GM19239 (cell line): Measurements from ENCODE around the gene CTNND2.

Experiments
- DNase-seq: peaks from one replicate; pipeline ENCODE4 v3.0.0; 2011; ENCODE audit warnings: low spot score; ENCODE audit not compliant: insufficient read length
- FAIRE-seq: peaks from 2 replicates; lab custom pipeline; 2011; peaks lifted over from hg19 to GRCh38; lab: Jason Lieb, UNC

The CTNND2 gene

DNA sequence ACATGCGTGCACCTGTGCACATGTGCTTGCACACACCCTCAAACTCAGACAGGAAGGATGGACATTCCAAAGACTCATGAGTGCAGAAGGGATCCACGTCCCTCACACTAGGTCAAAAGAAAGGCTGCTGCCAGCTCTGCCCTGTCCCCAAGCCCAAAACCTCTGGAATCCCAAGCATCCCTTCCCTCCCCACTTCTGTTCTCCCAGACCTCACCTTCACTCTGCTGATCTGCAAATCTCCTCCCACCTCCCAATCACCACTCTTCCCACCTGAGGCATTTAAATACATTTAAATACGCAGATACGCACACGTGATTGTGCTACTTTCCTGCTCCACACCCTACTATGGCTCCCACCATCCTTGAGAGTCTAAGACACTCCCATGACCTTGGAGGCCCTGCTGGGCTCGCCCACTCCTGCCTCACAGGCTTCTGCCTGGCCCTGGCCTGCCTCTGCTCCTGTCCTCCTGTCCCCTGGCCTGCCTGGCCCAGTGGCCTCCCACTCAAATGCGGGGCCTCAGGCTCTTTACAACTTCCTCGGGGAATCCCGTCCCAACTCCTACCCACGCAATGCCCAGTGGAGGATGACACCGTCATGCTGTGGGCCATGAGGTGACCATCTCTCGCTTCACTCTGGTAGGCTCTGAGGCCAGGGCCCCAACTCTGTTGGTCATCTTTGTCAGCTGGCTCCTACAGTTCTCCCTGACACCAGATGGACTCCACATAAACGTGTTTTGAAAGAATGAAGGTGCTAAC, 664.8 kb downstream of the CTNND2 start:
- DNase-seq: no peak
- FAIRE-seq: no peak

DNA sequence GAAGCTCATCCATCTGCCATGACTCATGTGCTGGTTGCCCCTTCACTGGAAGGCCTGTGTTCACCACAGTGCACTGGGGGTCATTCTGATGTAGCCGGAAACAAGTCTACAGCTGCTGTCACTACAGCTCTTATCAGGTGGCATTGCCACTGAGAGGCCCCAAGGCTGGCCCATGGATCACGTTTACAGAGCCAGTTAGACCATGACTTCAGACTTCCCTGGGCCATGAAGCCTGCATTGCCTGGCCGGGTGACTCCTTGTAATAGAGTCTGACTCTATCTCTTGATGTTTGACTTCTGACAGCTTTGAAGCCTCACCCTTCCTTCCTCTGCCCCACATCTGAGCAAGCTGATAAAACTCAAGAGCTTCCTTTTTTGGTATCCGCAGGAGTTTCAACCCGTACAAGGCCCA, 669.7 kb downstream of the CTNND2 start:
- DNase-seq (no peak), FAIRE-seq (no peak)

DNA sequence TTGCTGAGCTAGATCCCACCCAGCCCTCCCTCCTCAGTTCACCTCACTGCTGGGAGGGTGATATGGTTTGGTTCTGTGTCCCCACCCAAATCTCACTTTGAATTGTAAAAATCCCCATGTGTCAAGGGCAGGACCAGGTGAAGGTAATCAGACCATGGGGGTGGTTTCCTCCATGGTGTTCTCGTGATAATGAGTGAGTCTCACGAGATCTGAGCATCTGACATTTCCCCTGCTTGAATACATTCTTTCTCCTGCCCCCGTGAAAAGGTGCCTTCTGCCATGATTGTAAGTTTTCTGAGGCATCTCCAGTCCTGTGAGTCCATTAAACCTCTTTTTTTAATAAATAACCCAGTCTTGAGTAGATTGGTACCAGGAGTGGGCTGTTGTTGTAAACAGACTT, 673.4 kb downstream of the CTNND2 start:
- no peak for DNase-seq
- no peak for FAIRE-seq

DNA sequence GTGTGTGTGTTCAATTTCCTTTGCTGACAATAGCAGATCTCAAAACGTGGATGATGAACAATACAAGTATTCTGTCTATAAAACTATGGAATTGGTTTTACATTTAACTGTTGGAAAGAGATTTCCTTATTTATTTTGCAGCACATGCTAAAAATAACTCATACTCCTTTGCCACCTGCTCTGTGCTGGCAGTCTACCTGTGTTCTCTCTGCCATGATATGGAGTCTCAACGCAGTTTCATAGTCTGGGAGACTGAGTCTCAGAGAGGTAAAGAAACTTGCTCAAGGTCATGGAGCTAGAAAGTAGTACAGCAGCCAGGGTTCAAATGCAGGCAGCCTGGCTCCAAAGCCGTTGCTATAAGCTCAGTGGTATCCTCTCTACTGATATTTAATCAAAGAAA, 677.2 kb downstream of the CTNND2 start:
- DNase-seq (no peak), FAIRE-seq (no peak)

DNA sequence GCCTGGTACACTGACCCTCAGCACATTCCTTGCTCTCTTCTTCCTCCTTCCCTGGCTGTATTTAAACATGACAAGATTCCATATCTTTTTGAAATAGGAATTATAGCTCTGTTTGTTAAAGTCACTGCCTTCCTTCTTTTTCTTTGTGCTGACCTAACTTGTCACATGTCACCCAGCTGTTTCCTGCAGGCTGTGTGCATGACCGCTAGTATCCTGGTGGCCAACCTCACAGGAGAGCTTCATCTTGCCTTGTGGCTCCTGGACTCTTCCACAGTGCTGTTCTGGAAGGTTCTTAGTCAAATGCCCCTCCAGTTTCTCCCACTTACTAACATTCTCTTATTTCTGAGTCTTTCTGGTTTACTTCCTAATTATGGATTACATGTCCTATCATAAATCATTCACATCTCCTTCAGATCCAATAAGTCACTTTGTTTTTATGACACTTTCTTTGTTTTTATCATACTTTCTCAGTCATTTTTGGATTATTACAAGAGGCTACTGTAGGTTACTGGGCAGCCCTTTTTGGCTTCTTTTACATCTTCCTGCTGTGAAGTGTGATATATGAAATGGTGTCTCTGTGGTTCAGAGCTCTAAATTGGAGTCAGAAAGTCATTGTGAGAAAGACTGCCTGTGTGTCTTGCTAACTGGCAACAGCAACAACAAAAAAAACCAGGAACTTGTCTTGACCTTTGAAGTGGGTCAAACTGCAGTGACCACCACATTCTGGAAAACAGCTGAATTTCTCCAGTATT, 679.6 kb downstream of the CTNND2 start:
- DNase-seq (no peak), FAIRE-seq (no peak)

DNA sequence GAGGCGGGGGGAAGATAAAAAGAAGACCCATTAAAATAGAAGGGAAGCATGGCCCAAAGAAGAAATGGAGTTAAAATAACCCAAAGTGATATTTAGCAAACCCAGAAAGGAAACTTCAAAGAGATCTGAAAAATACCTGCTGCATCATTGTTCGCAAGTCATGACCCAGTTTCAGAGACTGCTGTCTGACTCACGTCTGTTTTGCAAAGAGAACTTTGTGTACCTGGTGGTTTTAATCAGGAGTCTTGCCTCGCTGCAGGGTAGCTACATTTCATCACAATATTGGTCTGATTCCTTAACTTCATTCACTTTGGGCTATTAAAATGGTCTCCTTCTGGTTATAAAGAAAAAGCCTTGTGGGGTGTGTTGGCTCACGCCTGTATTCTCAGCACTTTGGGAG, 682.1 kb downstream of the CTNND2 start:
- FAIRE-seq (no peak), DNase-seq (no peak)

DNA sequence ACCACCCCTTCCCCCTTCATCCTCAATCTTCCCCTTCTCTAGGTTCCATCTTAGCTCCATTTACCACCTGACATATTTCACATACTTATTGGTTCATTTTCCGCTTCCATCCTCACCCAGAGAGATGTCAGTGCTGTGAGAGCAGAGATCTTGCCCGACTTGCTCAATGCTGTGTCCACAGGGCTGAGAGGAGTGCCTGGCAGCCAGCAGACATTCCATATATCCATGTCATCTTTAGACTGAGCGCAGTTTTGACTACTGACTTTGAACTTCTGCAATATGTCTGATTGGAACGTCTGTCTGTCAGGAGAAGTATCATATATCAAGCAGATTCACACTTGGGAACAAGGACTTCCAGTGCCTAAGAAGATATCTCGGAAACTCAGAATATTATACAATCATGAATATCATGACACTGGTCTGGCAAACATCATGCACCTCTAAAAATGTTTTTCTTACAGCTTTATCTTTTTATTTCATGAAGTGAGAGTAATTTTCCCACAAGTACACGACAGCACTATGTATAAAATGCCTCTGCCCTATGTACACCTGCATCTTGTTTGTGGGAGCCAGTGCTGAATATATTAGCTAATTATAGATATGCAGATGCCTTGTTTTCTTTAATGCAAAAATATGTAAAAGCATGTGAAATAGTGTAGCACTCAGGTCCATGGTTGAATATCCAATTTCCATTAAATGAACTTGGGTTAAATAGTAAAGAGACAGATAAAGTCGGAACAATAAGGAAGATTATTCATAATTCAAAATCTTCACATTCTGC, 689.2 kb downstream of the CTNND2 start:
- no peak for FAIRE-seq

DNA sequence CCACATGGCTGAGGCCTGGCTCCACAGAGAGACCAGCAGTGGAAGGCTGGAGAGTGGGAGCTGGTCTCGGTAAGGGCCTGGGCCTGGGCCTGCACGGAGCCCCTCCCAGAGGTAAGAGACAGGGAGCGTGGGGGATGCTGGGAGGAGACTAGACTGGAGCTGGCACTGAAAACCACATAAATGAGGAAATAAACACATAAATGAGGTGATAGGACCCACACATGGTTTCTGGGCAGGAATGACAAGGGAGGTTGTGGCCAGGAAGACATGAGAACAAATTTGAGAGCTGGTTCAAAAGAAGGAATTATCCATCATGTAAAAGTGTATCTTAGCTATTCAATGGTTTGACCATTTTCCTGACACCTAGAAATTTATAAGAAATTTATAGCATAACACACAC, 691.5 kb downstream of the CTNND2 start:
- DNase-seq: no peak
- FAIRE-seq: no peak

More for the DNA sequence above, 689.2 kb downstream of the CTNND2 start:
- DNase-seq: no peak

DNA sequence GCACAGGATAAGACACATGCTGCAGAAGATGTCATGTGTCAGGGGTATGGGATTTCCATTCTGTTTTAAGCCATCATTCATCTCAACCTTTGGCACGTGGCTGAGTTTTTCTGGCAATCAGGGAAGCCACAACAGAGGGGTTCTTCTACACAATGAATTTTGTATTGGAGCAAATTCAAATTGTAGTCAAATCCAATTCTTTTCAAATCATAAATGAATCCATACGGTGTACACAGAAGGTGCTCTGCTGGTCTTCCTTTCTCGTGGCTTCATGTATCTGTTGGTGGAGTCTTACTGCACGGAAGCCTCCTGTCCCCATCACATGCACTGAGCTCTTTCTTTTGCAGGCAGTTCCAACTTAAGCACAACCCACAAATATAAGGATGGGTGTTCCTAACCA, 706.5 kb downstream of the CTNND2 start:
- FAIRE-seq (no peak), DNase-seq (no peak)

DNA sequence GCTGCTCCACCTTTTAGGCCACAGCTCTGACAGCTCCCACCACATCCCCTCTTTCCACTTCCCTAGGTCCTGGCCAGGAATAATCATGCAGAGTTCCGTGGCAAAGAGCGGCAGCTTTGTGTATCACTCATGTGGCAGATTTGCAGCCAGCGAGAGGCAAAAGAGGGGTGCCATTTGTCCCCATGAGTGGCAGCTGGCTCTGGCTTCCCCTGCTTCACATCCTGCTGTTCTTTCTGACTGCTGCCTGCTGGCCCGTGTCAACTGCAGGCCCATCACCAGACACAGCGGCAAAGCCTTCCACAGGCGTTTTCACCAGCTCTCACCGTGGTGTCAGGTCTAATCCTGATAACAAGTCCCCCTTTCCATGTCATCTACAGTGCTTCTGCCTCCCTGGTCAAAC, 712.6 kb downstream of the CTNND2 start:
- no peak for FAIRE-seq
- no peak for DNase-seq

DNA sequence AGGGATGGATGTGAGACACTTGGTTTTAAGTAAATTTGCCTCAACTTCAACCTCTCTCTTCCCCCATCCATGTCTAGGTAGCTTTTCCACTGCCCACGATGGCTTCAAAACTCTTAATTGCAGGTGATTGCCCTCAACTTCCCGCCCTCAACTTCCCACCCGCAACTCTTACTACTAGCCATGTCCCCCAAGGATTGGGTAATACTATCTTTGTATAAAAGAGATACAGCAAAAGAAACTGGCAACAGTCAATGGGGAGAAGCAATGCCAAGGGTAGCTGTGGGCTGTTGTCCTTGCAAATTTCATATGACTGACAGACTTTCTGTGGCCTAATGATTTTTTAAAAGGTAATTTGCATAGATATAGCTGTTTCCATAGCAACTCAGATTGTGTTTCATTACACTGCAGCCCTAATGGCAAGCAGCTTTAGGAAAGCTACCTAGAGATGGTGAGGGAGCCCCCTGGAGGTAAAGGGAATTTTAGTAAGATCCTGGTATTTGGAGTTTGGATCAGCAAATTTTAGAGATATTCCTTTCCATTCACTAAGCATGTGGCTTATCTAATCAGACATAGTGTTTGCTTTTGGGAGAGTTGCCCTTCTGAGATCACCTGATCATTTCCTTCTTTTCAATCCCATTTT, 721.7 kb downstream of the CTNND2 start:
- FAIRE-seq: no peak
- DNase-seq: no peak

DNA sequence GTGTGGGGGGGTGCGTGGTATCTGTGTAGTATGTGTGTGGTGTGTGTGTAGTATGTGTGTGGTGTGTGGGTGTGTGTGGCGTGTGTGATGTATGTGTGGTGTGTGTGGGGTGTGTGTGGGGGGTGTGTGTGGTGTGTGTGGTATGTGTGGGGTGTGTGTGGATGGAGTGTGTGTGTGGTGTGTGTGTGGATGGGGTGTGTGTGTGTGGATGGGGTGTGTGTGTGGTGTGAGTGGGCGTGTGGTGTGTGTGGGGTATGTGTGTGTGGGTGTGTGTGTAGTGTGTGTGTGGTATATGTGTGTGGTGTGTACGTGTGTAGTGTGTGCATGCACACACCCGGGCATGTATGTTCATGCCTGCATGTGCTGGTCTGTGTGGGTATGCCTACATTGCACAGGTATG, 722.3 kb downstream of the CTNND2 start:
- DNase-seq: no peak
- FAIRE-seq: no peak

DNA sequence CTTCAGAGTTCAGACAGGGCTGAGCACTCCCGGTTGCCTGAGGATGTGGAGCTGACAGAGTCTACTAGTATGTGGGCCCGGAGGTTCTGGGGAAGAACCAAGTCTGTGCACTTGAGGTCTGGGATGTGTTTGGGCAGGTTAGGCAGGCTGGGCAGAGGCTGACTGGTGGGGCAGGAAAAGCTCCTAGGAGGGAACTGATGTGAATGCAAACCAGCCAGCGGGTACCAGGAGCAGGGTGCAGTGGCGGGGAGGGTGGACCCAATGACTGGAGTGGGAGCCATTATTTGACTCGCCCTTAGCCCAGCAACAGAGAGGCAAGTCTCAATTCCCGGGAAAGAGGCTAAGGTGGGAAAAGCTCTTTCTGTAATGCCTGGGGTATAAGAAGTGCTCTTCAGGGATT, 723.4 kb downstream of the CTNND2 start:
- DNase-seq: no peak

DNA sequence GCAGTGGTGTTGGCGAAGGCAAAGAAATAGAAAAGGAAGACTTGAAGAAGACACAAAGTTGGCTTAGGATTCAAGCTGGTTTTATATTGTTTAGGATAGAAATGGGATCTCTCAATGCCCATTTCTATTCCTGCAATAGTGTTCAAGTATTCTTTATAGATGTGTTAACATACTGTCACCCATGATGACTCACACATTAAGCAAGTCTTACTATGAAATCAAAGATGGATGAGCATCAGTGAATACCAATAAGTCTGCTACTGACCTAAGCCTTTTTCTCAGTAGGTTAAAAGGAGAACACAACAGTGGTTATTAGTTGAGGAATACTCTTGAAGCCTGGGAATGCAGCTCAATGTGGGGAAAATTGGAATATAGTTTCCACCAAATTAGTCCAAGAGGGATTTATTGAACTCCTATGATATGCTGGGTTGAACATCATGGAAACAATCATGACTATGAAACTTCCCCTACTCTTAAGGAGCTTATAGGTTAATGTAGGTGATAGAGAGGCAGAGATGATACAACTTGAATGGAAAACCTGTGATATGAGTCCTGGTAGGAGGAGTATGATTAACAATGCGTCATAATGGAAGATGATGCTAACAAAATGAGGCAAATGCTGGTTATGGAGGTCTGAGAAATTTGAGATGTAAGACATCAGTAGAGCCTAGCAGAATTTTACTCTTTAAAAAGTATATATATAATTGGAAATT, 726.1 kb downstream of the CTNND2 start:
- no peak for FAIRE-seq
- DNase-seq: no peak

More for the DNA sequence above, 723.4 kb downstream of the CTNND2 start:
- no peak for FAIRE-seq

DNA sequence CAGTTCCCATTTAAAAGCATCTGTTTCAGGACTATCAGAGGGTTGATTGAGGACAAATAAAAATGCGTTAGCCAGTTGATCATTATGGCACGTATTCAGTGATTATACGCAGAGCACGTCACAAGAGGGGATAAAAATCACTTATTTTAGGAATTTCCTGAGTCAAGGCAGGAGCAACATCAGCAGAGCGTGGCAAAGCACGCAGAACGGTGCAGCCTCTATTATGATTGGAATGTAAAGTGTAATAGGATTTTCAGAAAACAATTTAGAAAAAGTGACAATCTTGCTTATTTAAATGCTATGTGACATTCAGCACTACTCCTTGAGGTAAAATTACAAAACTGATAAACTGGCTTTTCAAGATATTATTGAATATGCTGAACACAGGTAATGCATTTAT, 729.7 kb downstream of the CTNND2 start:
- DNase-seq: no peak
- no peak for FAIRE-seq

DNA sequence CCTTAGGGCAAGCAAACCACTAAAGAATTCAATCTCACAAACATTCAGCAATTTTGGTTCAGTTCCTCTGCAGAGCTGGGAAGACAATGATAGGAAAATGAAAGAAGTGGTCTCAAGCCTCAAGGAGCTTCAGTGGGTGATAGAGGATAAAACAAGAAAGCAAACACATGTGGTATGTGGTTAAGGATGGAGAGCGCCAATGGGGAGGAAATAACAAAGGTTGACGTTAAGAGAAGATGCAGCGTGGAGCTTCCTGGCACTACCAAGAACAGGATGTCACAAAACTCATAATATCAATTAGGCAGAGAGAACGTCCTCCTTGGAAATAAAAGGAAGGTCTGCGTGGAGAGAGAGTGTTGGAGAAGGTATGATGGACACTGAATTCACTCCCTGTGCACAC, 731.8 kb downstream of the CTNND2 start:
- FAIRE-seq (no peak), DNase-seq (no peak)

DNA sequence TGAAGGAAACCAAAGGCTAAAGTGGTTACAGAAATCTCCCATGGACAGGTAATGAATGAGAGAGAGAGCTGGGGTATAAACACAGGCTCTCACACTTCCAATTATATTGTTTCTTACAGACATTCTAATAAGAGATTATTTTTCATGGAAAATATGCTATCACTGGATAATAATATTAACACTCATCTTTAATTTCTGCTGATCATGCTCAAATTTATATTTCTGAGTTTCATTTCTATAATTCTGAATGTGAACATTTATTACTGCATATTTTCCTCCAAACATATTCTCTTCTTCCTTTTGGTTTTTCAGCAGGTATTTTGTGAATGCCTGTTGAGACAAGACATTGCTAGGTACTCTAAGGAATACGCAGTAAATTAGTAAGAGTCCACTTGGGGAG, 733.0 kb downstream of the CTNND2 start:
- no peak for DNase-seq
- no peak for FAIRE-seq

DNA sequence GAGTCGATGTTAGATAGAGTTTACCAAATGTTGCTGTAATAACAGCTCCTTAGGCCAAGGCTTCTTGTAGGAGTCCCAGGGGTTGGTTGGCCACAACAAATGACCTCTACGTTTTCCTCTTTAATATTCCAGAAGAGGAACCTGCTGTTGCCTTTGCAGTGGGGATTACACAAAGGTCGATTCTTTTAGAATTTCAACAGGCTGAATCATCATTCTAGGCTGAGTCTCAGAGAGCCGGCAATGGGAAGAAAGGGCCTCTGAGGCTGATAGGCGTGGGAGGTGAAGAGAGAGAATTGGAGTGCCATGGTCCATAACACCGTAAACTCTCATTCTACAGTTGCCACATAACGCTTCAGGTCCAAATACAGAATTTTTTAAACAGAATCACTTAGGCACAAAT, 737.3 kb downstream of the CTNND2 start:
- DNase-seq (no peak), FAIRE-seq (no peak)

DNA sequence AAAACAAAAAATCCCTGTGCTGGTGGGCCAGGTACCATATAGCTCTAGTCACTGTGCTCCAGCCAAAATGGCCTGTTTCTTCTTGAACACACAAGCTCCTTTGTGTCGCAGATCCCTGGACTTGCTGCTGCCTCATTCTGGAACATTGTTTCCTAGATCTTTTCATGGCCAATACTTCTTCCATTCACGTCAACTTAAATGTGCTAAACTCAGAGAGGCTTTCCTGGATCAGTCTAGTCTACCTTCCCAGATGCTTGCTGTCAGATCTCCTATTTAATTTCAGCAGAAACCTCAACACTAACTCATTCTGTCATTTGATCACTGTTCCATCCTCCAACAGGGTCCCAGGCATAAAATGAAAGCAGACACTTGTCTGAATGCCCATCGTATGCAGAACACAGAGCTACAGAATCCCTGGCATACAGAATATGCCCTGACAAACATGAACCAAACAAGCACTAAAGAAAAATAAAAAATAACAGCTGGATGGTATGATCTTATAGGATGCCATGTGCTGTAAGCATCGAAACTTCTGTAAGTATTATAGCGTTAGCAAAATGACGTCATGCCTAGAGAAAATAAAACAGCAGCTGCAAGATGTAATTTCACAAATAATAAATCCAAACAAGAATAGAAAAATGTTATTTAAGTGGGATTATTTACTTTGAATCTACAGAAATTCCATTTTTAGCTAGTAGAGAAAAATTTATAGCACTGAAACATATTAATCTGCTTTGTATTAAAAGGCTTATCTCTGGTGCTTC, 739.5 kb downstream of the CTNND2 start:
- DNase-seq: no peak
- no peak for FAIRE-seq
